GM19193 (cell line): Measurements from ENCODE around the gene PTPRD.

Experiments
- POLR2A ChIP-seq: IDR thresholded peaks from 4 replicates; pipeline ENCODE4 v1.6.1; 2011; ENCODE audit not compliant: insufficient read depth, insufficient read length; ENCODE audit errors: extremely low read depth

Gene PTPRD

DNA sequence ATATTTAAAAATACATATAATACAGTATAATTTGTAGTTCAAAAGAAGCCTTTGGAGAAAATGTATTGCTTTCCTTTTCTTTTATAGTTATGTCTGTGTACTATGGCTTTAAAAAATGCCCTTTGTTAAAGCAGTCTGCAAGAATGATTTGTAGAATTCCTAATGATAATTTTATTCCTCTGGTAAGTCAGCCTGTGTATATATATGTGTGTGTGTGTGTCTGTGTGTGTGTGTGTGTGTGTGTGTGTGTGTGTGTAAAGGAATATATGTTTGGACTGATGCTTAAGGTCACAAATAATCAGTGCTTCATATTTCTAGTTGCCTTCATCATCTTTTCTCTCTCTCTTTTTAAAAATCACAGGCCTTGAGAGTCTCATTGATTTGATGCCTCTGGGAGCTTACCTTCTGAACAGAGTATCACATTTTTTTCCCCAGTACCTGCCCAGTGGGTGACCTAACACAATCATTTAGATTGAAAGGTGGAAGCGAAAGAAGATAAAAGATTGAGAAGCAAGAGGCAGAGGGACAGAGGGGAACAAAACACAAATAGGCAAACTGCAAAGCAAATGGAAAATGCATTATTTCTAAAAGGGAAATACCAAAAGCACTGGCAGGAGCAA, 2104.0 kb downstream of the PTPRD start:
- no peak for TF ChIP-seq POLR2A

DNA sequence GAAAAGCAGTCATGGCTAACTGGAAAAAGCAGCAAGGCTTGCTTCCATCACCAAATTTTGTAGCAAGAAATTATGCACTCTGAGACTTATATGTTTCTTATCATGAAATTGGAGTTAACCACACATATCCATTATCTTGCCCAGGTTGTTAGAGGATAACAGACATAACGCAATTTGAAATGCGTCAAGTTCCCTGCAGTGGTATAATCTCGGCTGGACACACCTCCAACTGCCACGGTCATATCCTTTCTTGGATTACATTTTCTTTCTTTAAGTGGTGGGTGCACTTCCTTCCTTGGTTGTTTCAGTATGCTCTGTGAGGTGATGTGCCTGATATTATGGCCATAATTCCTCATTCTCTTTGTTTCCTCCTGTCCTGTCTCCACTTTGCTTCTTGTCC, 2118.2 kb downstream of the PTPRD start:
- TF ChIP-seq POLR2A: no peak

DNA sequence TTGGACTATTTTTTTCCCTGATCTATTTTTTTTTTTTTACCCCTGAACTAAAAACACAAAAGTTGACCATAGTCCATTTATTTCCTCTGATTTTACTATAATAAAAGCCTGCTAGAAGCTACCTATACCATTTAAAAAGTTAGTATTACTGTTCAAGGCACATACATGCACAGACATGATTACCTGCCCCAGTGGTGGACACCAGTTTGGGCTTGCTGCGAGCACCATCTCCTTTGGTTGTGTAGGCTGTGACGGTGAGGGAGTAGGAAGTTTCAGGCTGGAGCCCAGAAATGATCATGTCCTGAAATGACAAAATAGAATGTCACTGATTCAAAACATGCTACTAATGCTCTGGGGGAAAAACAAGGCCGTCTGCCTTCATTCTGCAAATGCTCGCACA, 2120.1 kb downstream of the PTPRD start:
- no peak for TF ChIP-seq POLR2A

DNA sequence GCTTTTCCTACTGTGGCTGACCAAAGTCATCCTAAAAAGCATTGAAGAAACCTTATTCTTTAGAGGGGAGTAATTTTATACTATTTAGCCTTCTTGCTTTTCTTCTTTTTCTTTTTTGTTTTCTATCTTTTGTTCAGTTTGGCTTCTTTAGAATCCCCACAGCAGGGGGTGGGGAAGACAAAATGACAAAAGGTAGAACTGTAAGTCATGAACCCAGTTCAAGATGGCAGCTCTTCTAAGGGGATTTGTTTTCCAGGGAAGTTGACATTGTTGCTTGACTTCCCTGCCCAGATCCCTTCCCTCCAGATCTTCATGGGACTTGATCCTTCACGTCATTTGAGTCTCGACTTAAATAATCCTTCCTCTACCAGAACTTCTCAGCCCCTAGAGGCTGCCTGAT, 2120.8 kb downstream of the PTPRD start:
- no peak for TF ChIP-seq POLR2A

DNA sequence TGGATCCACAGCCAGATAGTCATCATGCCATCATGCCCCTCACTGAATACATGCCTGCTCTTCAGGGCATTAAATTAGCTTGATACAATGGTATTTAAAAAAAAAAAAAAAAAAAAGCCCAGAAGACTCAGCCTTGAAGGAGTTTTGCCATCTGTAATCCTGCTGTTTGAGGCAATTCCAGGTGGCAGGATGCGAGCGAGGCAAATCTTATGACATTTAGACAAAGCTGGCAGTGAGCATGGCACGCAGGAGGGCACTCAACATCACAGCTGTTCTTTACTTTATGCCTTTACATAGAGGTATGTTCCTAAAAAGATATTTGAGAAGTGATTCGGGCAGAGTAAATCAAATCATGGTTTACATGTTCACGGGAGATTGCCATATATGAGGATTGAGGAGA, 2121.2 kb downstream of the PTPRD start:
- TF ChIP-seq POLR2A: no peak

DNA sequence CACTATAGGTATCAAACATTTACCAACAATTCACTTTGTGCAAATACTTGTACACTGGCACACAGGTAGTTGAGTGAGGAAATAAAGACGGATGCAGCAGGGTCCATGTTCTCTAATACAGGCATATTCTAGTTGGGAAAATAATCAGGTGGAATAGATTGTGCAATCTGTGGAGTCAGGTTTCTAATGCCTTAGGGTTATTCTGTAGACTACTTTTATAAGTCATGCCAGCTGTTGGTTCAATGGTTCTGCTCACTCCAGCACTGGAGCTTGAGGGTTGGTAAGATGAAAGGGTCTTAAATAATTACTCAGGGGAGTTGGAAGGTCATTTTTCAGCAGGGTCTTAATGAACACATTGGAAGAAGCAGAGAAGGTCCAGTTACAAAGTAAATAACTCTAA, 2123.0 kb downstream of the PTPRD start:
- TF ChIP-seq POLR2A: no peak

DNA sequence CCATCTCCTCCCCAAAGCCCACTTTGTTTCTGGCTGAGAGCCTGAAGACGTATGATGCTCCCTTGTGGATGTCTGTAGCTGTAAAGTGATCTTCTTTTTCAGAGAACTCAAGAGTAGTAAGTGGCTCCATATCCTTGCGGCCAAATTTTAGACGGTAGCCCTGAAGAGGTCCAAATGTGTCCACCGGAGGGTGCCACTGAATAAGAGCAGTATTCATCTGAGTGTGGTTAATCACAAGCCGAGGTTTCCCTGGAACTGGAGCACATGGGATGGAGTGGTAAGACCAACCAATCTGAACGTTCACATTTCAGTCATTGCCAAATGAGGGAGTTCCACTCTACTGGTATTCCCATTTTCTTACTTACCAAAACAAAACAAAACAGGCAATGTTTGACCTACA, 2126.7 kb downstream of the PTPRD start:
- no peak for TF ChIP-seq POLR2A

DNA sequence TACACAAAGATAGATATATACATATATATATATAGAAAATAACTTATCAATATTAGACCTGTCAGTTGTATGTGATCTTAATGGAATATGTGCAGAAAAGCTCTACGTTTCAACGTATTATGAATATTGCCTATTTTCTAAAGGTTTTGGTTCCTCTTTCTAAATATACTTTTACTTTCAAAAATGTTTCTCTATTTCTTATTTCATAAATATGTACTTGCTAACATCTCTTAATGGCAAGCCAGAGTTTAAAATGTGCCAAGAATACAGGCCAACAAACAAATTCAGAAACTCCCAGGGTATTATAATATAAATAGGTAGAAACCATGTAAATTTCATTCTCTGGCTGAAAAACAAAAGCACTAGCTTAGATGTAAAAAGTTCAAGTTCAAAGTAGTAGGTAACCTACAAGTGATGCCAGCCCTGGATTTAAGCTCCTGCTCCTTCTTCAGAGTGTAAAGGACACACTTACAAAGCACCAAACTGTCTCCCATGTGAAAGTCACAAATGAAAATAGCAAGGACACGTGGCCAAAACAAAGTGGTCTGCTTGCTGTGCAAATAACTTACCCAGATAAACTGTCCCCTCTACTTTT, 2128.1 kb downstream of the PTPRD start:
- no peak for TF ChIP-seq POLR2A

DNA sequence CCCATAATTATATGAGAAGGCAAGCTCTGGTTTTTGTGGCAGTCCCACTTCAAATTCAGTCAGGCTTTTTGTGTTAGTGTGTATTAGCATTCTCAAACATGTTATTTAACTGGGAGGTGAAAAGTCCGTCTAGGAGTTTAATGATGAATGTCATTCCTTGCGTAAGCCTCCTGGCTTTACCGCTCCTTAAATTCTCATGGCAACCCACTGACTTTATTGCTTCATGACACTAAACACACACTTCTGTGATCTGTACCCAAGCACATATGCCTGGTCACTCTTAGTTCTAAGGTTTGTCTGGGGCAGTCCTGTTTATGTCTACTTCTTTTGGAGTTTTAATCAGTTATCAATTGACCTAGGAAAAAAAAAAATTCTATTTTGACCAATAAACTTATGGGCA, 2135.4 kb downstream of the PTPRD start:
- no peak for TF ChIP-seq POLR2A

DNA sequence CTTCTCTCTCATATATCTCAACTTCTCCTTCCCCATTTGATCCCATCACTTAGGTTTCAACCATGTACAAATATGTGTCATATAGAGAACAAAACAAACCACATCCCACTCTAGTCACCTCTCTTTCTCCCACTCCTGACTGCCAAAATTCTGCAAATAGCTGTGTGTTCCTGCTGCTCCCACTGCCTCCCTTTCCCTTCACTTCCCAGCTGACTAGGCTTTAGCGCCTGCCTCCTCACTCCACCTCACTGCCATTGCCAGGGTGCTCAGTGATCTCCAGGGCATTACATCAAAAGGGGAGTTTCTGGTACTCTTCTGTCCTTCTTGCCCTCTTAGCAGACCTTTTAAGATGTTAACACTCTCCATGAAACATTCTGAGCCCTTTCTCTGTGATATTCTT, 2137.9 kb downstream of the PTPRD start:
- no peak for TF ChIP-seq POLR2A

DNA sequence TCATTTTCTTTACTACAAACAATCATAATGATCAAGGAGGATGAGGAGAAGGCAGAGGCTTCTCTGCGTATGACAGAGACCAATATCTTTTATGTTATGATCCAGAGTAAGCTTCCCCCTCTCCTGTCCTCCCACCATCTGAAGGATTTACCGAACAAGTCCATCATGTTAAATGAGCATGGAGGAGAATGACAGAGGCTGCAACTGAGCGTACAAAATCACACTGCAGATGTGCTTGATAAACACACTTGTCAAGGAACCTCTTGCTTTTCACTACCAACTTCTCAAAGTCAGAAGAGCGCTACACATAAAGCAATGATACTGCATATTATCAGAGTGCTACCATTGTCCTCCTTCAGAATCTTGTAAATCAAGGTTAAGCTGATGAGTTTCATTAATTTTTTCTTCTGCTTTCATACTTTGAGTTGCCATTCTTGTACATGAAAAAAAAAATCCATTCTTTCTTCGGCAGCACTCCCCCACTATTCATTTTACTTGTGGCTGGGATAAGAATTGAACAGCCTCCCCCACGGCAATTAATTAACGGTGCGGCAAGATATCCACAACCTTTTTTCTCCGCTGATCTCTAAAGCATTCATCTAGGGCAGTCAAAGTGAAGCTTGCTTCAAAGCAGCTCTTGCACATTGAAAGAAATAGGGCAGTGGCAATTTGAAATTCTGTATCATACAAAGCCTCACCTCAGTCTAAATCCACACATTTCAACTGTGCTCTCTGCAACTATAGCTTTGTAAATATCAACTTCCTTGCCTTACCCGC, 2139.4 kb downstream of the PTPRD start:
- no peak for TF ChIP-seq POLR2A

DNA sequence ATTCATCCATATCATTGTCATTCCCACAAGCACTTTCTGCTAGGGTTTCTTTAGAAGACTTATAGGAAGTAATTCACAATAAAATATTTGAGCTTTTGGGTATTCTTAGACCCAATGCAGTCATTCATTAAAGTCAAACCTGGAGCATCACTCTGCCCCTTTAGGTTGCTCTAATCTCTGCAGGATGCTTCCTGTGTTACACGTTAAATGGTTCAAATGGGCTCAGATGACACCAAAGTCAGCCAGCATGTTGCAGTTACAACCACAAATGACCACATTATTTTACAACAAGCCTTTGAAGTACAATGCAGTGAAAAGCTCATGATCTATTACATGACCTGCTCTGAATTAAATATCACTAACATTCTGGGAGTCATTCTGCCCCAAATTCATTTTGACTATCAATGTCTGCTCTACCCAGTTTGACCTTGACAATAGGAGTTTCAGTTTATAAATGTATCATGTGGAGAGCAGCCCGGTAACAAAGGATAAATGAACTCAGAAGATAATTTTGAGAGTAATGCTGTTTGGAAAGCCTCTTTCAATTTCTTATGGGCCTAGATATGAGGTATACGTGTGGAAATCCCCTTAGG, 2144.7 kb downstream of the PTPRD start:
- no peak for TF ChIP-seq POLR2A

DNA sequence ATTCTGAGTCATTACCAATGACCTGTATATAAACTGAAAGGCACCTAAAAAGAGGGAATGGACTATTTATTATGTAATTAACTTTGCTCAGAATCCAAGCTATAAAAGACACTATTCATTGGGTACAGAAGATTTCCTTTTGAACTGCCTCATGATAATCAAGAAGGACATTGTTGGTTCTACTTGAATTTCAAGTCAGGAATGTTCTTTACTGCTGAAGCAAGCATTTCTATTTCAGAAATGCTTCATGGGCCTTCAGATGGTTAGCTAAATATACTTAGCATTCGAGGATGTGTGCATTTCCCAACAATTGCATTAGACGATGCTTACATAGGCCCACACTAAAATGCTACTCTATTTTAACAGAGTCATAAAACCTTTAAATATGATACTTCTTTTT, 2155.0 kb downstream of the PTPRD start:
- no peak for TF ChIP-seq POLR2A

DNA sequence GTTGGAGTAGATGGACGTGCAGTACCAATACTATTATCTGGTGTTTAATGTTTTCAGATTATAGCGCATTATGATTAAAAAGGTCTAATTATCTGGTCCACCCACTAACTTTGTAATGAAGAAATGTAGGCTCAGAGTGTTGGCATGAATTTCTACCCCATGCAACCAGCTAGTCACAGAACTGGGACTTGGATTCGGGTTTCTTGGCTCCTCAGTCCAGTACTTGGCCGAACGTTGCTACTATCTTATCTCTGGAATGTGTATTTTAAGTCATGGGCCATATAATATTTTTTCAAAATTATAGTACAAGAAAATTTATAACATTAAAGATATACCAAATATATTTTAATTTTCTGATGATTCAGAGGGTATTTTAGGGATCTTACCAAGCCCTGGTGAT, 2155.7 kb downstream of the PTPRD start:
- TF ChIP-seq POLR2A: no peak

DNA sequence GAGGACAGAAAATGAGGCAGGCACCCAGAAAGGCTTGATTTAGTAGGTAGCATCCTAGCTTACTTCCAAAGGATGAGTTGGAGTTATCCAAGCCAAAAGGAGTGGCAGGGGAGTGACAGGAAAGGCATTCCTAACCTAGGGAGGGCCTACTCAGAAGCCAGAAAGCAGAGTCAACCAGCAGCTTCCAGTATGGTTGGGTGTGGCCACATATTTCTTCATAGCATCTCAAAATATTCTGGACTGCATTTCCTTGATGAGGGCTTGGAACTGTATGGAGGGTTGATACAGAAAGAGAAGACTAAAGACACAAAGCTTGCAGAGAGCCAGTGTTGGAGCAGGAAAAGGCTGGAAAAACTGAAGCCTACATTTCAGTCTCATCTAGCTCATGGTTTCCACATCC, 2156.5 kb downstream of the PTPRD start:
- no peak for TF ChIP-seq POLR2A
